ENCODE data around the gene APBA2. TPM values are rescaled to one million over a fixed set of nuclear protein-coding genes. Genes with fewer than 3 reads are reported as not detected.

The APBA2 gene
- polyA plus RNA-seq, 1 donor (not counting 4 experiments of a cell fraction or from before 2014, with no cell fraction given): 5.5 TPM

DNA sequence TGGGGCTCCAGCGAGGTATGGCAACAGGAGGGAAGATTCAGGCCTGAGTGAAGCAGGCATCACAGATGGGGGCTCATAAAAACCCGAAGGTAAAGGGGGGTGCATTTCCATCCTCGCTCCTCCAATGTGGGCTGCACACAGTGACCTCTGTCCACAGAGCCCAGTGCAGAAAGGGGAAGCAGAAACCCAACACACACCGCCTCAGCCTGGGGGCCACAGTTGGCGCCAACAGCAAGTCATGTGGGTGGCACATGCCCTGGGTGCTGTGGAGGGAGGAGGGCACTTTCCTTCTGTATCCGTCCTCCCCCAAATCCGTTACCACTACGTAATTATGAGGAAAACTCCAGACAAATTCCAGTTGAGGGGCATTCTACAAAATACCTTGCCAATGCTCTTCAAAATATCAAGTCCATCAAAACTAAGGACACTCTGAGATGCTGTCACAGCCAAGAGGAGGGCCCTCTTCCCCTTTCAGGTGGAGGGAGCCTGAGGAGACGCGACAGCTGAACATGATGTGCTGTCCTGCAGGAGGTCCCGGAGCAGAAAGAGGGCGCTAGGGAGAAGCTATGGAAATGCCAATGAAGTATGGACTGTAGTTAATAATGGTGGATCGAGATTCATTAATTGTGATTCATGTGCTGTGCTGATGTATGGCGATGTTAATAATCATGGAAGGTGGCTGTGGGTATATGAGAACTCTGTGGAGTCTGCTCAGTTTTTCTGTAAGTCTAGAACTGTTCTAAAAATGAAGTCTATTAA, 16.4 kb downstream of the APBA2 start:
- Histone ChIP-seq H3K9ac (ENCODE audit: control insufficient read depth, extremely low read depth, insufficient read depth, low read length) (no peak overlapping the region), H4K20me1 (ENCODE audit: control insufficient read depth, extremely low read depth, insufficient read depth, low read length) (no peaks in the 10 kb centered on the region), H3K4me3 (ENCODE audit: control insufficient read depth in 2 of 3, extremely low read depth in 1 of 3, insufficient read depth in 2 of 3, low read depth in 1 of 3, low read length in 3 of 3) (no peak overlapping the region), H3K9me1 (ENCODE audit: control insufficient read depth, extremely low read depth, insufficient read depth, low read length) (no peaks in the 10 kb centered on the region), H3K27ac (ENCODE audit: control insufficient read depth, insufficient read depth, low read length) (no peak overlapping the region), H3K36me3 (ENCODE audit: control insufficient read depth in 2 of 2, extremely low read depth in 1 of 2, insufficient read depth in 2 of 2, low read length in 2 of 2) (no peaks in the 10 kb centered on the region), H3K27me3 (ENCODE audit: control insufficient read depth, extremely low read depth, insufficient read depth, low read length) (no peaks in the 10 kb centered on the region), H3K9me3 (ENCODE audit: control insufficient read depth, low read depth, low read length) (no peaks in the 10 kb centered on the region), H3K4me1 (ENCODE audit: control insufficient read depth, extremely low read depth, insufficient read depth, low read length) (no peaks in the 10 kb centered on the region), H3K79me2 (ENCODE audit: control insufficient read depth, insufficient read depth, low read length) (no peaks in the 10 kb centered on the region), H2AFZ (ENCODE audit: control insufficient read depth, low read length) (no peak overlapping the region), H3K4me2 (ENCODE audit: control insufficient read depth, extremely low read depth, insufficient read depth, low read depth, low read length) (no peak overlapping the region)
- FAIRE-seq (no peak), DNase-seq (ENCODE audit: low read depth, low spot score) (no peak)
- TF ChIP-seq, protein P1, sequence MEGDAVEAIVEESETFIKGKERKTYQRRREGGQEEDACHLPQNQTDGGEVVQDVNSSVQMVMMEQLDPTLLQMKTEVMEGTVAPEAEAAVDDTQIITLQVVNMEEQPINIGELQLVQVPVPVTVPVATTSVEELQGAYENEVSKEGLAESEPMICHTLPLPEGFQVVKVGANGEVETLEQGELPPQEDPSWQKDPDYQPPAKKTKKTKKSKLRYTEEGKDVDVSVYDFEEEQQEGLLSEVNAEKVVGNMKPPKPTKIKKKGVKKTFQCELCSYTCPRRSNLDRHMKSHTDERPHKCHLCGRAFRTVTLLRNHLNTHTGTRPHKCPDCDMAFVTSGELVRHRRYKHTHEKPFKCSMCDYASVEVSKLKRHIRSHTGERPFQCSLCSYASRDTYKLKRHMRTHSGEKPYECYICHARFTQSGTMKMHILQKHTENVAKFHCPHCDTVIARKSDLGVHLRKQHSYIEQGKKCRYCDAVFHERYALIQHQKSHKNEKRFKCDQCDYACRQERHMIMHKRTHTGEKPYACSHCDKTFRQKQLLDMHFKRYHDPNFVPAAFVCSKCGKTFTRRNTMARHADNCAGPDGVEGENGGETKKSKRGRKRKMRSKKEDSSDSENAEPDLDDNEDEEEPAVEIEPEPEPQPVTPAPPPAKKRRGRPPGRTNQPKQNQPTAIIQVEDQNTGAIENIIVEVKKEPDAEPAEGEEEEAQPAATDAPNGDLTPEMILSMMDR (optimal IDR thresholded peaks at IDR 0.05 in 1 of 3, IDR thresholded peaks at IDR 0.05 in 1 of 3, conservative IDR thresholded peaks at IDR 0.05 in 1 of 3; ENCODE audit: extremely low read depth in 1 of 3, insufficient read depth in 2 of 3, low read length in 3 of 3): no peak
- no peak for TF ChIP-seq EZH2 (IDR thresholded peaks at IDR 0.05; ENCODE audit: low read length)
- dilution Hi-C loops (cut with MboI; ENCODE audit: extremely low pct_ligation_motif_present, low sequenced_read_pairs): no loop called here

GRCh38 chr15:28902856-28903255, 17.1 kb downstream of the APBA2 start:
- H3K79me2 ChIP-seq (ENCODE audit: control insufficient read depth, insufficient read depth, low read length): no peaks in the 10 kb centered on the region
- DNase-seq (ENCODE audit: low read depth, low spot score): no peak
- FAIRE-seq: no peak
- H3K27me3 ChIP-seq (ENCODE audit: control insufficient read depth, extremely low read depth, insufficient read depth, low read length): no peaks in the 10 kb centered on the region
- H3K4me1 ChIP-seq (ENCODE audit: control insufficient read depth, extremely low read depth, insufficient read depth, low read length): no peaks in the 10 kb centered on the region
- no peak overlapping the region for H2AFZ ChIP-seq (ENCODE audit: control insufficient read depth, low read length)
- no peaks in the 10 kb centered on the region for H3K9me3 ChIP-seq (ENCODE audit: control insufficient read depth, low read depth, low read length)
- no peak overlapping the region for H3K4me2 ChIP-seq (ENCODE audit: control insufficient read depth, extremely low read depth, insufficient read depth, low read depth, low read length)
- H3K9me1 ChIP-seq (ENCODE audit: control insufficient read depth, extremely low read depth, insufficient read depth, low read length): no peaks in the 10 kb centered on the region
- no peak overlapping the region for H3K4me3 ChIP-seq (ENCODE audit: control insufficient read depth in 2 of 3, extremely low read depth in 1 of 3, insufficient read depth in 2 of 3, low read depth in 1 of 3, low read length in 3 of 3)
- H3K9ac ChIP-seq (ENCODE audit: control insufficient read depth, extremely low read depth, insufficient read depth, low read length): no peak overlapping the region
- no peaks in the 10 kb centered on the region for H3K36me3 ChIP-seq (ENCODE audit: control insufficient read depth in 2 of 2, extremely low read depth in 1 of 2, insufficient read depth in 2 of 2, low read length in 2 of 2)
- dilution Hi-C loops (cut with MboI; ENCODE audit: extremely low pct_ligation_motif_present, low sequenced_read_pairs): no loop called here
- H3K27ac ChIP-seq (ENCODE audit: control insufficient read depth, insufficient read depth, low read length): no peak overlapping the region
- TF ChIP-seq, protein P1 (optimal IDR thresholded peaks at IDR 0.05 in 1 of 3, IDR thresholded peaks at IDR 0.05 in 1 of 3, conservative IDR thresholded peaks at IDR 0.05 in 1 of 3; ENCODE audit: extremely low read depth in 1 of 3, insufficient read depth in 2 of 3, low read length in 3 of 3): no peak
- no peak for TF ChIP-seq EZH2 (IDR thresholded peaks at IDR 0.05; ENCODE audit: low read length)
- H4K20me1 ChIP-seq (ENCODE audit: control insufficient read depth, extremely low read depth, insufficient read depth, low read length): no peaks in the 10 kb centered on the region
